Endothelial cell of umbilical vein (primary cell): ENCODE measurements around the gene CAPG.

Source experiments
- EZH2 ChIP-seq: IDR thresholded peaks from 2 replicates; pipeline ENCODE4 v1.6.1; 2012; ENCODE audit warnings: borderline replicate concordance, low read depth, mild to moderate bottlenecking, moderate library complexity, low read length, inconsistent platforms; ENCODE audit not compliant: severe bottlenecking
- FOS ChIP-seq: IDR thresholded peaks from 2 replicates; pipeline ENCODE4 v1.6.1; 2011; ENCODE audit warnings: mild to moderate bottlenecking, low read length, moderate library complexity, borderline replicate concordance; ENCODE audit not compliant: insufficient read depth
- GATA2 ChIP-seq: IDR thresholded peaks from 2 replicates; pipeline ENCODE4 v1.7.0; 2011; ENCODE audit warnings: low read depth, mild to moderate bottlenecking, moderate library complexity, mixed read lengths, low read length; ENCODE audit not compliant: insufficient read length, insufficient read depth
- JUN ChIP-seq: IDR thresholded peaks from 2 replicates; pipeline ENCODE4 v1.6.1; 2011; ENCODE audit warnings: borderline replicate concordance, low read depth; ENCODE audit not compliant: insufficient read length, insufficient read depth
- MYC ChIP-seq: IDR thresholded peaks from one replicate; pipeline ENCODE4 v1.6.1; 2011; ENCODE audit warnings: mild to moderate bottlenecking, low read depth, low read length
- POLR2A ChIP-seq: IDR thresholded peaks from 2 replicates; pipeline ENCODE4 v1.6.1; 2012; ENCODE audit warnings: low read depth, mild to moderate bottlenecking, control low read depth, low read length
- TF ChIP-seq, protein P1 (sequence below): IDR thresholded peaks from 2 replicates; pipeline ENCODE4 v1.6.1; 2011; ENCODE audit not compliant: insufficient read depth, insufficient read length
- TF ChIP-seq, protein P2 (sequence below), 2 donors: IDR thresholded peaks; 1 replicate in 1 of 2; 2 replicates in 1 of 2; pipeline ENCODE4 v1.5.1; 2011; ENCODE audit warnings: low read length in 2 of 2, mild to moderate bottlenecking in 2 of 2, moderate library complexity in 2 of 2, control low read depth in 1 of 2, inconsistent platforms in 1 of 2, low read depth in 1 of 2; ENCODE audit not compliant: insufficient read depth in 1 of 2; ENCODE audit errors: extremely low read depth in 1 of 2

DNA sequence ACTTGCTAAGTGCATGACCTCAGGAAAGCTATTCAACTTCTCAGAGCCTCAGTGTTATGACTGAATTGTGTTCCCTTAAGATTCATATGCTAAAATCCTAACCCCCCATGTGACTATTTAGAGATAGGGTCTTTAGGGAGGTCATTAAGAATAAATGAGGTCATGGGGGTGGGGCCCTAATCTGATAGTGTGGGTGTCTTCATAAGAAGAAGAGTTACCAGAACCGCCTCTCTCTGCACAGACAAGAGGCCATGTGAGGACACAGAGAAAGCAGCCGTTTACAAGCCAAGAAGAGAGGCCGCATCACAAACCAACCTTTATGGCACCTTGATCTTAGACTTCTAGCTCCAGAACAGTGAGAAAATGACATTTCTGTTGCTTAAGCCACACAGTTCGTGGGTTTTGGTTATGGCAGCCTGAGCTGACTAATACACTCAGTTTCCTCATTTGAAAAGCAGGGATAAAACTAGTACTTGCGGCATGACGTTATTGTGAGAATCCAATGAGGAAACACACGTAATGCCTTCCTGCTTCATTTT, 18.2 kb upstream of the CAPG start:
- TF ChIP-seq POLR2A: no peak
- no peak for TF ChIP-seq EZH2
- TF ChIP-seq, protein P1, sequence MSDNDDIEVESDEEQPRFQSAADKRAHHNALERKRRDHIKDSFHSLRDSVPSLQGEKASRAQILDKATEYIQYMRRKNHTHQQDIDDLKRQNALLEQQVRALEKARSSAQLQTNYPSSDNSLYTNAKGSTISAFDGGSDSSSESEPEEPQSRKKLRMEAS: no peak
- TF ChIP-seq, protein P2, sequence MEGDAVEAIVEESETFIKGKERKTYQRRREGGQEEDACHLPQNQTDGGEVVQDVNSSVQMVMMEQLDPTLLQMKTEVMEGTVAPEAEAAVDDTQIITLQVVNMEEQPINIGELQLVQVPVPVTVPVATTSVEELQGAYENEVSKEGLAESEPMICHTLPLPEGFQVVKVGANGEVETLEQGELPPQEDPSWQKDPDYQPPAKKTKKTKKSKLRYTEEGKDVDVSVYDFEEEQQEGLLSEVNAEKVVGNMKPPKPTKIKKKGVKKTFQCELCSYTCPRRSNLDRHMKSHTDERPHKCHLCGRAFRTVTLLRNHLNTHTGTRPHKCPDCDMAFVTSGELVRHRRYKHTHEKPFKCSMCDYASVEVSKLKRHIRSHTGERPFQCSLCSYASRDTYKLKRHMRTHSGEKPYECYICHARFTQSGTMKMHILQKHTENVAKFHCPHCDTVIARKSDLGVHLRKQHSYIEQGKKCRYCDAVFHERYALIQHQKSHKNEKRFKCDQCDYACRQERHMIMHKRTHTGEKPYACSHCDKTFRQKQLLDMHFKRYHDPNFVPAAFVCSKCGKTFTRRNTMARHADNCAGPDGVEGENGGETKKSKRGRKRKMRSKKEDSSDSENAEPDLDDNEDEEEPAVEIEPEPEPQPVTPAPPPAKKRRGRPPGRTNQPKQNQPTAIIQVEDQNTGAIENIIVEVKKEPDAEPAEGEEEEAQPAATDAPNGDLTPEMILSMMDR (IDR thresholded peaks at IDR 0.05; ENCODE audit: extremely low read depth in 1 of 2, insufficient read depth in 1 of 2, low read depth in 1 of 2, low read length in 2 of 2): no peak
- TF ChIP-seq FOS: no peak
- no peak for TF ChIP-seq JUN
- TF ChIP-seq GATA2: no peak
- no peak for TF ChIP-seq MYC
